Hepatocyte (in vitro differentiated cells): Measurements from ENCODE around the gene ZNF512B. TPM values are rescaled to one million over a fixed set of nuclear protein-coding genes. Genes with fewer than 3 reads are reported as not detected.

Experiments
- microRNA counts: library from miRNA; unstranded; fragments of <30 nt; microRNA quantifications from one replicate; lab custom pipeline; 2017
- microRNA-seq: library from miRNA; unstranded; fragments of <30 nt; microRNA quantifications from one replicate; pipeline ENCODE4, GENCODE V29; 2017
- polyA plus RNA-seq: library from polyadenylated mRNA; unstranded; fragments of >200 nt; fragmentation: Nextera tagmentation; extraction: Ambion mirVana; gene quantifications from 2 replicates; pipeline ENCODE4 v1.2.1, GENCODE V29; 2016
- small RNA-seq: library from RNA; depleted of rRNA; stranded (forward); fragments of <200 nt; gene quantifications from one replicate; pipeline ENCODE3, GENCODE V24; 2014
- total RNA-seq: library from RNA; depleted of rRNA; stranded (reverse); fragments of >200 nt; gene quantifications from 2 replicates; pipeline ENCODE4 v1.2.3, GENCODE V29; 2014

ZNF512B gene
- total and polyA plus RNA-seq, 2 experiments from 2014 or later: 10.1 to 13.5 TPM

MicroRNAs encoded within 50 kb of the gene (microRNA counts, 767-probe panel; counts per million panel counts)
- microRNA hsa-miR-1914-5p (lab: Ali Mortazavi, UCI) (not detected), microRNA hsa-miR-647 (lab: Ali Mortazavi, UCI) (not detected), microRNA hsa-miR-941 (lab: Ali Mortazavi, UCI) (not detected)

Small RNA genes within 50 kb of the gene (microRNA-seq; reads per million reads assigned to microRNA genes)
- gene MIR1914: 3.1 reads per million
- not detected for gene MIR647
- gene MIR941-1: not detected
- not detected for gene MIR941-2
- not detected for gene MIR941-3
- gene MIR941-4: not detected
- gene MIR941-5: not detected

Small RNA genes within 50 kb of the gene (small RNA-seq; reads per million reads assigned to genes)
- gene MIR647: not detected
- gene MIR941-2: not detected
- gene MIR941-4: not detected
- gene MIR941-5: not detected
- 0.09 reads per million for gene RNU1-134P

Other genes with a start within 250 kb of the ZNF512B start
- 6.6 and 11.7 TPM in 2 replicates for gene LIME1, start 233.3 kb downstream of the ZNF512B start, total RNA-seq
- gene LIME1, start 233.3 kb downstream of the ZNF512B start, polyA plus RNA-seq: 20.2 and 20.7 TPM in 2 replicates
- gene SLC2A4RG, start 230.2 kb downstream of the ZNF512B start, total RNA-seq: 43.9 and 59.4 TPM in 2 replicates
- 50.4 and 53.6 TPM in 2 replicates for gene SLC2A4RG, start 230.2 kb downstream of the ZNF512B start, polyA plus RNA-seq
- gene ZBTB46, start 138.7 kb downstream of the ZNF512B start, total RNA-seq: 4.0 and 5.2 TPM in 2 replicates
- 2.0 and 3.2 TPM in 2 replicates for gene ZBTB46, start 138.7 kb downstream of the ZNF512B start, polyA plus RNA-seq
- not detected in 2 replicates for gene ABHD16B, start 108.4 kb downstream of the ZNF512B start, total RNA-seq
- 0.68 and 0.95 TPM in 2 replicates for gene ABHD16B, start 108.4 kb downstream of the ZNF512B start, polyA plus RNA-seq
- gene TPD52L2, start 104.7 kb downstream of the ZNF512B start, total RNA-seq: 83.2 and 86.2 TPM in 2 replicates
- gene TPD52L2, start 104.7 kb downstream of the ZNF512B start, polyA plus RNA-seq: 93.8 and 98.1 TPM in 2 replicates
- gene DNAJC5, start 74.8 kb downstream of the ZNF512B start, total RNA-seq: 34.0 and 39.6 TPM in 2 replicates
- 6.6 and 10.2 TPM in 2 replicates for gene DNAJC5, start 74.8 kb downstream of the ZNF512B start, polyA plus RNA-seq
- 18.5 and 20.0 TPM in 2 replicates for gene UCKL1, start 13.5 kb downstream of the ZNF512B start, total RNA-seq
- gene UCKL1, start 13.5 kb downstream of the ZNF512B start, polyA plus RNA-seq: 52.2 and 62.9 TPM in 2 replicates
- 1.1 and 1.6 TPM in 2 replicates for gene SAMD10, start 9.7 kb upstream of the ZNF512B start, total RNA-seq
- 11.0 and 11.7 TPM in 2 replicates for gene SAMD10, start 9.7 kb upstream of the ZNF512B start, polyA plus RNA-seq
- gene PRPF6, start 11.2 kb upstream of the ZNF512B start, total RNA-seq: 35.6 and 41.3 TPM in 2 replicates
- 37.3 and 43.1 TPM in 2 replicates for gene PRPF6, start 11.2 kb upstream of the ZNF512B start, polyA plus RNA-seq
- 0.57 and 0.72 TPM in 2 replicates for gene C20orf204, start 66.3 kb upstream of the ZNF512B start, total RNA-seq
- gene C20orf204, start 66.3 kb upstream of the ZNF512B start, polyA plus RNA-seq: 0.85 and 1.7 TPM in 2 replicates
- not detected in 2 replicates for gene SOX18, start 79.7 kb upstream of the ZNF512B start, total RNA-seq
- 1.9 and 2.0 TPM in 2 replicates for gene SOX18, start 79.7 kb upstream of the ZNF512B start, polyA plus RNA-seq
- gene TCEA2, start 93.3 kb upstream of the ZNF512B start, total RNA-seq: 23.8 and 26.0 TPM in 2 replicates
- gene TCEA2, start 93.3 kb upstream of the ZNF512B start, polyA plus RNA-seq: 74.2 and 80.0 TPM in 2 replicates
- 8.1 and 8.8 TPM in 2 replicates for gene RGS19, start 109.6 kb upstream of the ZNF512B start, total RNA-seq
- gene RGS19, start 109.6 kb upstream of the ZNF512B start, polyA plus RNA-seq: 10.9 and 13.5 TPM in 2 replicates
- gene OPRL1, start 110.2 kb upstream of the ZNF512B start, total RNA-seq: 1.1 and 1.5 TPM in 2 replicates
- gene OPRL1, start 110.2 kb upstream of the ZNF512B start, polyA plus RNA-seq: 0.50 and 0.90 TPM in 2 replicates
- not detected in 2 replicates for gene LKAAEAR1, start 114.5 kb upstream of the ZNF512B start, total RNA-seq
- gene LKAAEAR1, start 114.5 kb upstream of the ZNF512B start, polyA plus RNA-seq: 0.91 and 1.2 TPM in 2 replicates
- gene NPBWR2, start 137.6 kb upstream of the ZNF512B start, total RNA-seq: not detected in 2 replicates
- gene NPBWR2, start 137.6 kb upstream of the ZNF512B start, polyA plus RNA-seq: not detected in 2 replicates
- gene MYT1, start 194.5 kb upstream of the ZNF512B start, total RNA-seq: 0.03 and 0.08 TPM in 2 replicates
- 0.05 and 0.06 TPM in 2 replicates for gene MYT1, start 194.5 kb upstream of the ZNF512B start, polyA plus RNA-seq